H9 (cell line): Measurements from ENCODE around the gene TMEM272. TPM values are rescaled to one million over a fixed set of nuclear protein-coding genes. Genes with fewer than 3 reads are reported as not detected.

Experiments
- DNase-seq: peaks from one replicate; pipeline ENCODE4 v3.0.0-alpha.2; 2017
- H2AFZ ChIP-seq: one replicate; pipeline ENCODE4 v1.6.1; 2013; ENCODE audit warnings: mild to moderate bottlenecking, low read length, control low read depth, moderate library complexity
- H2AK5ac ChIP-seq: 2 replicates; pipeline ENCODE4 v1.6.1; 2013; ENCODE audit warnings: low read length, control low read depth, mixed read lengths; ENCODE audit not compliant: insufficient read length
- H2BK120ac ChIP-seq: one replicate; pipeline ENCODE4 v1.6.1; 2013; ENCODE audit warnings: low read depth, mild to moderate bottlenecking, low read length, control low read depth, inconsistent platforms; ENCODE audit not compliant: poor library complexity, severe bottlenecking
- H2BK12ac ChIP-seq: 2 replicates; pipeline ENCODE4 v1.6.1; 2013; ENCODE audit warnings: low read length, control low read depth, mixed read lengths, low read depth; ENCODE audit not compliant: insufficient read length
- H2BK15ac ChIP-seq: 2 replicates; pipeline ENCODE4 v1.6.1; 2013; ENCODE audit warnings: low read depth, low read length, control low read depth
- H2BK20ac ChIP-seq: one replicate; pipeline ENCODE4 v1.6.1; 2013; ENCODE audit warnings: low read depth, mild to moderate bottlenecking, low read length, control low read depth, inconsistent platforms; ENCODE audit not compliant: poor library complexity, severe bottlenecking
- H2BK5ac ChIP-seq: 2 replicates; pipeline ENCODE4 v1.6.1; 2013; ENCODE audit warnings: low read length, control low read depth, mixed read lengths; ENCODE audit not compliant: insufficient read length
- H3K14ac ChIP-seq: 2 replicates; pipeline ENCODE4 v1.6.1; 2013; ENCODE audit warnings: low read length, control low read depth; ENCODE audit not compliant: insufficient read depth
- H3K18ac ChIP-seq: 2 replicates; pipeline ENCODE4 v1.6.1; 2013; ENCODE audit warnings: low read depth, mild to moderate bottlenecking, mixed read lengths, low read length, control low read depth; ENCODE audit not compliant: insufficient read length
- H3K23ac ChIP-seq: 2 replicates; pipeline ENCODE4 v1.6.1; 2013; ENCODE audit warnings: low read length, control low read depth, mixed read lengths, low read depth; ENCODE audit not compliant: insufficient read length
- H3K23me2 ChIP-seq: 2 replicates; pipeline ENCODE4 v1.6.1; 2013; ENCODE audit warnings: low read depth, mild to moderate bottlenecking, mixed read lengths, low read length, control low read depth; ENCODE audit not compliant: insufficient read length, poor library complexity, severe bottlenecking
- H3K27ac ChIP-seq: 2 replicates; pipeline ENCODE4 v1.5.1; 2013; ENCODE audit warnings: low read length, control low read depth, mixed read lengths, low read depth; ENCODE audit not compliant: insufficient read length
- H3K27me3 ChIP-seq: 2 replicates; pipeline ENCODE4 v1.6.1; 2013; ENCODE audit warnings: low read length, control low read depth, inconsistent platforms; ENCODE audit not compliant: insufficient read depth
- H3K4ac ChIP-seq: 2 replicates; pipeline ENCODE4 v1.6.1; 2013; ENCODE audit warnings: low read depth, mild to moderate bottlenecking, control low read depth, inconsistent platforms, low read length, moderate library complexity
- H3K4me1 ChIP-seq: 2 replicates; pipeline ENCODE4 v1.6.1; 2013; ENCODE audit warnings: low read length, control low read depth, inconsistent platforms; ENCODE audit not compliant: insufficient read depth
- H3K4me2 ChIP-seq: 2 replicates; pipeline ENCODE4 v1.6.1; 2013; ENCODE audit warnings: low read length, control low read depth, mixed read lengths; ENCODE audit not compliant: insufficient read length, insufficient read depth
- H3K56ac ChIP-seq: 2 replicates; pipeline ENCODE4 v1.6.1; 2013; ENCODE audit warnings: low read depth, mild to moderate bottlenecking, mixed read lengths, low read length, control low read depth; ENCODE audit not compliant: insufficient read length
- H3K79me1 ChIP-seq: 2 replicates; pipeline ENCODE4 v1.6.1; 2013; ENCODE audit warnings: low read depth, mild to moderate bottlenecking, moderate library complexity, low read length, control low read depth, inconsistent platforms; ENCODE audit not compliant: insufficient read depth, poor library complexity, severe bottlenecking
- H3K79me2 ChIP-seq: 2 replicates; pipeline ENCODE4 v1.6.1; 2013; ENCODE audit warnings: low read length, control low read depth, inconsistent platforms; ENCODE audit not compliant: insufficient read depth
- H3K9ac ChIP-seq: 2 replicates; pipeline ENCODE4 v1.6.1; 2013; ENCODE audit warnings: low read length, control low read depth, mixed read lengths; ENCODE audit not compliant: insufficient read length; ENCODE audit errors: extremely low read depth
- H3K9me3 ChIP-seq: one replicate; pipeline ENCODE4 v1.6.1; 2013; ENCODE audit warnings: low read depth, low read length, inconsistent platforms; ENCODE audit not compliant: control insufficient read depth
- H3T11ph ChIP-seq: one replicate; pipeline ENCODE4 v1.6.1; 2013; ENCODE audit warnings: mild to moderate bottlenecking, low read length, control low read depth, inconsistent platforms
- H4K20me1 ChIP-seq: one replicate; pipeline ENCODE4 v1.6.1; 2013; ENCODE audit not compliant: control insufficient read depth, insufficient read length, insufficient read depth
- H4K5ac ChIP-seq: 2 replicates; pipeline ENCODE4 v1.6.1; 2013; ENCODE audit warnings: low read depth, mild to moderate bottlenecking, mixed read lengths, low read length, control low read depth; ENCODE audit not compliant: insufficient read length
- H4K8ac ChIP-seq: replicated peaks from 2 replicates; pipeline ENCODE4 v1.6.1; 2013; ENCODE audit warnings: low read length, control low read depth, mixed read lengths, low read depth; ENCODE audit not compliant: insufficient read length
- H4K91ac ChIP-seq: 2 replicates; pipeline ENCODE4 v1.6.1; 2013; ENCODE audit warnings: low read depth, mild to moderate bottlenecking, moderate library complexity, mixed read lengths, low read length, control low read depth; ENCODE audit not compliant: insufficient read length
- H3K27ac Mint-ChIP-seq, 3 experiments: 2 replicates in 2 of 3; 3 replicates in 1 of 3; pipeline ENCODE4 v1.8.0; 2020 to 2021; ENCODE audit warnings: mixed read lengths in 3 of 3, mild to moderate bottlenecking in 1 of 3, moderate library complexity in 1 of 3
- H3K27me3 Mint-ChIP-seq: 2 replicates; pipeline ENCODE4 v1.8.0; 2021; ENCODE audit warnings: low read depth, mild to moderate bottlenecking, moderate library complexity, mixed read lengths
- H3K36me3 Mint-ChIP-seq, 3 experiments: 2 replicates in 2 of 3; 3 replicates in 1 of 3; pipeline ENCODE4 v1.8.0; 2020 to 2021; ENCODE audit warnings: low read depth in 3 of 3, mixed read lengths in 3 of 3; ENCODE audit not compliant: insufficient read depth in 1 of 3
- H3K4me1 Mint-ChIP-seq, 2 experiments: 2 replicates each; pipeline ENCODE4 v1.8.0; 2020; ENCODE audit warnings: mixed read lengths in 2 of 2
- H3K4me3 Mint-ChIP-seq, 2 experiments: 2 replicates in 1 of 2; 3 replicates in 1 of 2; pipeline ENCODE4 v1.8.0; 2020 to 2021; ENCODE audit warnings: mild to moderate bottlenecking in 2 of 2, mixed read lengths in 2 of 2, moderate library complexity in 1 of 2
- H3K9me3 Mint-ChIP-seq, 2 experiments: 2 replicates in 1 of 2; 3 replicates in 1 of 2; pipeline ENCODE4 v1.8.0; 2020; ENCODE audit warnings: mild to moderate bottlenecking in 2 of 2, mixed read lengths in 2 of 2, moderate library complexity in 1 of 2
- CTCF ChIP-seq: fragments of 200-600 bp; sonication (generic); conservative IDR thresholded peaks from 3 replicates; pipeline ENCODE4 v1.8.0; 2021; ENCODE audit warnings: antibody characterized with exemption, mild to moderate bottlenecking
- WGBS: extraction: QIAGEN DNeasy Blood & Tissue Kit; methylation state at CpG from one replicate; pipeline ENCODE4 v1.1.7; 2013; ENCODE audit warnings: missing lambda C conversion rate, low lambda C conversion rate, mixed read lengths; ENCODE audit not compliant: insufficient read length; ENCODE audit errors: extremely low coverage; 5-methylcytosine and 5-hydroxymethylcytosine counted together
- total RNA-seq: library from RNA; stranded (reverse); gene quantifications from 2 replicates; pipeline ENCODE4 v1.2.1, GENCODE V29; 2021

The TMEM272 gene
- total RNA-seq, 1 experiment from 2014 or later = not detected

- Histone ChIP-seq H4K91ac (no peak overlapping the region), H3K23ac (no peak overlapping the region)
Observed at GRCh38 chr13:51814071-51814470, 30.9 kb downstream of the TMEM272 start.

More at GRCh38 chr13:51814071-51814470, 30.9 kb downstream of the TMEM272 start:
- no peak overlapping the region for H2BK5ac ChIP-seq
- H3K23me2 ChIP-seq = peaks cover 3% of the 10 kb centered on the region
- H2BK120ac ChIP-seq = no peak overlapping the region
- no peak overlapping the region for H3K4me3 Mint-ChIP-seq
- H3K18ac ChIP-seq = no peak overlapping the region
- WGBS = no CpG with 5 or more reads among the region's 2 CpGs
- no peak overlapping the region for H4K8ac ChIP-seq
- no peak overlapping the region for H4K5ac ChIP-seq
- H3K56ac ChIP-seq = no peak overlapping the region
- no peak overlapping the region for H3K4me2 ChIP-seq
- H2BK20ac ChIP-seq = no peak overlapping the region
- no peaks in the 10 kb centered on the region for H3K79me2 ChIP-seq
- no peak overlapping the region for H2BK15ac ChIP-seq
- no peaks in the 10 kb centered on the region for H3K9me3 Mint-ChIP-seq
- H3K27me3 Mint-ChIP-seq = peaks cover 2% of the 10 kb centered on the region
- H3K27me3 ChIP-seq = no peaks in the 10 kb centered on the region
- H3K9me3 ChIP-seq = no peaks in the 10 kb centered on the region
- peaks cover 6% of the 10 kb centered on the region; the same call in 1 of the 2 replicates for H3K4me1 ChIP-seq
- DNase-seq = no peak
- H2AFZ ChIP-seq = no peak overlapping the region
- H3K27ac Mint-ChIP-seq = no peak overlapping the region
- H2AK5ac ChIP-seq = no peak overlapping the region
- H3K9ac ChIP-seq = no peak overlapping the region
- TF ChIP-seq CTCF = no peak
- H3T11ph ChIP-seq = no peak overlapping the region
- no peak overlapping the region for H3K14ac ChIP-seq
- H3K27ac ChIP-seq = no peak overlapping the region
- peaks cover 31 to 32% of the 10 kb centered on the region in 2 experiments for H3K4me1 Mint-ChIP-seq
- H3K36me3 Mint-ChIP-seq = no peaks in the 10 kb centered on the region
- no peak overlapping the region for H2BK12ac ChIP-seq
- no peaks in the 10 kb centered on the region for H4K20me1 ChIP-seq
- no peak overlapping the region for H3K4ac ChIP-seq
- no peaks in the 10 kb centered on the region for H3K79me1 ChIP-seq
